GM12801 (cell line): ENCODE data around the gene RIOK2.

Experiments used
- TF ChIP-seq, protein P1 (sequence below): IDR thresholded peaks from one replicate; pipeline ENCODE4 v1.5.1; 2011; ENCODE audit warnings: control low read depth; ENCODE audit not compliant: insufficient read length; ENCODE audit errors: extremely low read depth

RIOK2 gene

GRCh38 chr5:97148288-97148687 lies 34.8 kb downstream of the RIOK2 start:
- TF ChIP-seq, protein P1, sequence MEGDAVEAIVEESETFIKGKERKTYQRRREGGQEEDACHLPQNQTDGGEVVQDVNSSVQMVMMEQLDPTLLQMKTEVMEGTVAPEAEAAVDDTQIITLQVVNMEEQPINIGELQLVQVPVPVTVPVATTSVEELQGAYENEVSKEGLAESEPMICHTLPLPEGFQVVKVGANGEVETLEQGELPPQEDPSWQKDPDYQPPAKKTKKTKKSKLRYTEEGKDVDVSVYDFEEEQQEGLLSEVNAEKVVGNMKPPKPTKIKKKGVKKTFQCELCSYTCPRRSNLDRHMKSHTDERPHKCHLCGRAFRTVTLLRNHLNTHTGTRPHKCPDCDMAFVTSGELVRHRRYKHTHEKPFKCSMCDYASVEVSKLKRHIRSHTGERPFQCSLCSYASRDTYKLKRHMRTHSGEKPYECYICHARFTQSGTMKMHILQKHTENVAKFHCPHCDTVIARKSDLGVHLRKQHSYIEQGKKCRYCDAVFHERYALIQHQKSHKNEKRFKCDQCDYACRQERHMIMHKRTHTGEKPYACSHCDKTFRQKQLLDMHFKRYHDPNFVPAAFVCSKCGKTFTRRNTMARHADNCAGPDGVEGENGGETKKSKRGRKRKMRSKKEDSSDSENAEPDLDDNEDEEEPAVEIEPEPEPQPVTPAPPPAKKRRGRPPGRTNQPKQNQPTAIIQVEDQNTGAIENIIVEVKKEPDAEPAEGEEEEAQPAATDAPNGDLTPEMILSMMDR, result no peak

DNA sequence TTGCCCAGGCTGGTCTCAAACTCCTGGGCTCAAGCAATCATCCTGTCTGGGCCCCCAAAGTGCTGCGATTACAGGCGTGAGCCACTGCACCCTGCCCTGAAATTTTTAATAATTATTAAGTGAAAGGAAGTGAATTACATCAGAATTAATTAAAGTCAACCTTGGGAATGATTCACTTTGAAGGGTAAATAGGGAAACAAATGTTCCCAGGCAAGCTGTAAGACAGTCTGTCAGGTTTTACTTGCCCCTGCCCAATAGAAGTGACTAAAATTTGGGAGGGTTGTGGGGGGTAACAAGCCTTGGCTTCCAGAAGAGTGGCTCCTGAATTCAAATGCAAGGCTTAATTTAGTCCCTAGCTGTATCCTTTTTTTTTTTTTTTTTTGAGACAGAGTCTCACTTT lies 39.3 kb downstream of the RIOK2 start:
- TF ChIP-seq, protein P1, result no peak

- TF ChIP-seq, protein P1, result no peak
These were observed 40.4 kb downstream of the RIOK2 start, which contains the start of gene LIX1 for GRCh38 chr5:97142521-97143254. TSS of gene LIX1 (minus strand) at chr5:97142611. CDS start at chr5:97142576, 35 bp downstream.

GRCh38 chr5:97141539-97141938 lies 41.5 kb downstream of the RIOK2 start:
- TF ChIP-seq, protein P1, result no peak

DNA sequence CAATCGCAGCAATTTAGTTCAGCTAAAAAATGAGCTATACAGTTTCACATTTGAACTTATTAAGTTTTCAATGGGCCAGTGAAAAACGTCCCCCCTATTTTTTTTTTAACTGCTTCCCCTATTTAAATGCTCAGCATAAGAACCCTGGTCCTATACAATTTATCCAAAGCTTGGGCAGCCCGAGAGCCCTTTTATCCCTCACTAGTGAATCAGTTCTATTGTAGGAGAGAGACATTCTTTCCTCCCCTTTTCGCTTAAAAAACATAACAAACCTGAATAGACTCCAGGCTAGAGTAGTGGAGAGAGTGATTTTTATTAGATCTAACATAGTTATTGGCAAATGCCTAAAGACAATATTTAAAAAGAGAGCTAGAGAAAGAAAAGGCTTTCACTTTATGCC lies 42.0 kb downstream of the RIOK2 start:
- TF ChIP-seq, protein P1, result no peak

- TF ChIP-seq, protein P1, result no peak
These were observed 46.6 kb downstream of the RIOK2 start for GRCh38 chr5:97136475-97136874.

DNA sequence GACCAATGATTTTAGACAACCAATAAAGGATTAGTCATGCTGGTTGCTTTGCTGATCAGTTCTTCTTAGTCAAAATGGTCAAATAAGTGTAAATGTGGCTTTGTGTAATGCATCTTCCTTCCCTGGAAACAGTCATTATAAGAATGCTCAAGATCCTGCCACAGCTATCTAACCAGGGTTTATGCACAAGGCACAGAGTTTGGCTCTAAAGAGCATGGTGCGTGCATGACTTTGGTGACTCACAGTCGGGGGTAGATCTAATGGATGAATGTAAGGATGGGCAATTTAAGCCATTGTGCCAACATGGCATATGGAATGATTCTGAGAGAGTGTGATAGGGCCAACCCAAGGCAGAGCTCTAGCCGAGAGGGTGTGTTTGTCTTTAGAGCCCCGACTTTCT lies 47.2 kb downstream of the RIOK2 start:
- TF ChIP-seq, protein P1, result no peak
